ENCODE data around the gene TMEM258.

The TMEM258 gene

GRCh38 chr11:61757213-61757862, 35.1 kb downstream of the TMEM258 start:
- no peak for DNase-seq (ENCODE audit: low spot score)

DNA sequence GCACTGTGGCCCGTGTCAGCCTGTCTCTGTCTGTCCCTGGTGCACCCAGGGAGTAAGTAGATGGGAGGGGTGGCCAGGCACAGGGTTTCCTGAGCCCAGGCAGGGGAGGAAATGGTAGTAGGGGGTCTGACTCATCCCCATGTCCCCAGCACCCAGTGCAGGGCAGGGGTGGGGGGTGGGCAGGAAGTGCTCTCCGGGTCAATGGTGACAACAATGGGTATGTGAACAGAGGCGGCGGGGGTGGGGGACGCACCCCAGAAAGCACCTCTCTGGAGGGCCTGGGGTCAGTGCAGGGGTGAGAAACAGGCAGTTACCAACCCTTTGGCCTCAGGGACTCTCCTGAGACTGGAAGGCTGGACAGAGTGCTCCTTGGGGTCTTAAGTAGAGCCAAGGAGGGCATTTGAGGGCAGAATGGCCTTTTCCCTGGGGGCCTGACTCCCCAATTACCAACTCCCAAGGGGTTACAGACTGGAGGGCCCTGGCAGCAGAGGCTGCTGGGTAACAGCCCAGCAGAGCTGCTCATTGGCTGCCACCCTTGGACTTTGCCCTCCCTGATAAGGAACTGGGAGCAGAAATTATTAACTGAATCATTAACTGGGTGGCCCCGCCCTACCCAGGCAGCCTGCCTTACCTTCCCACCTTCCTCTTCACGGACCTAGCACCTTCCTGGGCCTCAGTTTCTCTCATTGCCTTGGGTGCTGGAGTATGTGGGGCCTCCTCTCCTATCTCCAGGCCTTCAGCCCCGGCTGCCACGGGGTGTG, 35.8 kb downstream of the TMEM258 start:
- peak; percentile 94 for DNase-seq (ENCODE audit: low spot score)

DNA sequence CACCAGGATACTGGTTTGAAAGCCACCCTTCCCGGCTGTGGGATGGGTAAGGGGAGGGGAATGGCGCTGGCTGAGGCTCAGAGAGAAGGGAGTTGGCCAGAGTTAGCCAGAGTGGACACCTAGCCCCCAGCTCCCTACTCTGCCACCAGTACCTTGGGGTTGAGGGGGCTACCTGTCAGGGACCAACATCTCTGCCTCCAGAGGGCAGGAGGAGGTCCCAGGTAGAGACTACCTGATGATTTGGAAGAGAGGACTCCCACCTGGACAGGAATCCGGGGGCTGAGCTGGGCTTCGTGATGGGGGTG, 36.3 kb downstream of the TMEM258 start:
- no peak for DNase-seq (ENCODE audit: low spot score)

GRCh38 chr11:61754534-61755482, 37.6 kb downstream of the TMEM258 start:
- DNase-seq (ENCODE audit: low spot score), result no peak

DNA sequence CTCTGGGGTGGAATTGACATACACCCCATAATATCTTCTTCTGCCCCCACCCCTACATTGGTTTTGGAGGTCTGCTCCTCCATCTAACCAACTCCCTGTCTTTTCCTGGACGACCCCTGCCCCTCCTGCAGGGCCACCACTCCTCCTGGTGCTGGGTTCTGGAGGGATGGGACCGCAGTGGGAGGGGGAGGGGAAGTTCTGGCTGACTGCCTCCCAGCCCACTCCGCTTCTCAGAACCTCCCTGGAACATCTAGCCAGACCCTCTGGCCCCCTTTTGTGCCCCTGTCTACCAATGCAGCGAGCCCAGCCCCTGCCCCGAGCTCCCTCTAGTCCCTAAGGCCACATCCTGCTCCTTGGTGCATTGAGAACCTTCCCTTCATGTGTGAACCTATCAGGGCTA, 38.7 kb downstream of the TMEM258 start:
- DNase-seq (ENCODE audit: low spot score), result no peak

DNA sequence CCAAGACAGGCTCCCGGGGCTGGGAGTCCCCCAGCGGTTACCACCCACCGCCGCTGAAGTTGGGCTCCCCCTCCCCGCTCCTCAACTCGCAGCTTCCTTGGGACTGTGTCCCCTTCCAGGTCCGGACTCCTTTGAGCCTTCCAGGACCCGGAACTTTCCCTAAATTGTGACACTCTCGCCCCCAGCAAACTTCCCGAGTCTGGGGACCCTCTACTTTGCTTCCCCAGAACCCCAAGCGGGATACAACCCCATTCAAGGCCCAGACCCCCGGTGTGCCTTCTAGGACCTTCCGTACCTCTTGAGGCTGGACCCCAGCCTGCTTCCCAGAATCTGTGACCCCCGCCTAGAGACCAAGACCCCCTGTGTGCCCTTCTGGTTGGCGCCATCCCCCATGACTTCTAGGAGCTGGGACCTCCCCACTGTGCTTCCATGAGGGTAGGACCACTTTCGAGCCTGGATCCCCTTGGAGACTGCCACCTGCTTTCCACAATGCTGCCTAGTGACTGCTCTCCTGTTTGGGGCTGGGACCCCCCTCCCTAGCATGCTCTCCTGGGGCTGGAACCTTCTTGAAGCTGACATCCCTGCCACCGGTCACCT, 39.4 kb downstream of the TMEM258 start:
- DNase-seq (ENCODE audit: low spot score), result no peak

GRCh38 chr11:61752117-61752924, 40.1 kb downstream of the TMEM258 start, which contains the start of gene MYRF:
Gene MYRF (plus strand): TSS chr11:61752636. CDS start chr11:61752745, 109 bp downstream.
- peak; percentile 68 for DNase-seq (ENCODE audit: low spot score)

GRCh38 chr11:61751384-61751783, 41.0 kb downstream of the TMEM258 start:
- DNase-seq (ENCODE audit: low spot score), result no peak

DNA sequence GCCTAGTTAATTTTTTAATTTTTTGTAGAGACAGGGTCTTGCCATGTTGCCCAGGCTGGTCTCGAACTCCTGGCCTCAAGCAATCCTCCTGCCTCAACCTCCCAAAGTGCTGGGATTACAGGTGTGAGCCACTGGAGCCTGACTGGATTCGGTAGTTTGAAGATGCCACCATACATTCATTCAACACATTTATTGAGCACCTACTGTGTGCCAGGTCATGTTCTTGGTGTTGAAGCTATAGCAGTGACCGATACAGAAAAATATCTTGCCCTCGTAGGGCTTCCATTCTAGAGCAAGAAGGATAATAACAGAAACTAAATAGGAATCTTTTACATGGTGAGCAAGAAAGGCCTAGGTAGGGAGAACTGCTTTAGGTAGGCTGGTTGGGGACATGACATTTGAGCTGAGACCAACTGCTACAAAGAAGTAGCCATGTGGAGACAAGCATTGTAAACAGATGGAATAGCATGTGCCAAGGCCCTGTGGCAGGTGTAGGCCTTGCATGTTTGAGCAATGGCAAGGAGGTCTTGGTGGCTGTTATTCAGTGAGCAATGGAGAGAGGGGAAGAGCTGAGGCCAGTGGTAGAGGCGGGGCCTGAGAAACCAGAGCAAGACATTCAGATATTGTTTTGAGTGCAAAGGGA, 41.6 kb downstream of the TMEM258 start:
- no peak for DNase-seq (ENCODE audit: low spot score)

DNA sequence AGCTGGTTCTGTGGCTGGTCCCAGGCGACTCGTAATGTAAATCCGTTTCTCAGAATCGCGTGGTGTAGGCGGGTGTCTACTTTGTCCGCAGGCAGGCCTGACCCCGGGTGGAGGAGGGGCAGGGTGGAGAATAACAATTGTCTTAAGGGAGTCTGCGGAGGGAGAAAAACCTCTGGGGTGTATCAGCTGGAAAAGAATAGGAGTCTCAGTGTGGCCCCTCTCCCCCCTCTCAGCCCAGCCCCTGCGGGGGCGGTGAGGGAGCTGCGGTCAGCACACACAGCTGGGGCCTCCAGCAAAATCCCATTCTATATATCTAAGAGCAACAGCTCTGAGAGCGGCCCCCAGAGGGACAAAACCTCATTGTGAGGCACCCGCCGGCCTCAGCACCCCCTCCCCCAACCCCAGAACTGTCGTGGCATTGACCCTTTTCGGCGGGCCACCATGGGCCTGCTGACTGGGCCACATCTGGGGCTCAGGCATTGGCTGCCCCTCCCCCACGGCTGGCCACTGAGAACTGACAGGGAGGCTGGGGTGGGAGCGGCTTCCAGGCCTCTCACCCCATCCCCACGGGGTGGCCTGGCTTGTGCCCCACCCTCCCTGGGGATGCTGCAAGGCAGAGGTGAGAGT, 42.7 kb downstream of the TMEM258 start:
- no peak for DNase-seq (ENCODE audit: low spot score)

DNA sequence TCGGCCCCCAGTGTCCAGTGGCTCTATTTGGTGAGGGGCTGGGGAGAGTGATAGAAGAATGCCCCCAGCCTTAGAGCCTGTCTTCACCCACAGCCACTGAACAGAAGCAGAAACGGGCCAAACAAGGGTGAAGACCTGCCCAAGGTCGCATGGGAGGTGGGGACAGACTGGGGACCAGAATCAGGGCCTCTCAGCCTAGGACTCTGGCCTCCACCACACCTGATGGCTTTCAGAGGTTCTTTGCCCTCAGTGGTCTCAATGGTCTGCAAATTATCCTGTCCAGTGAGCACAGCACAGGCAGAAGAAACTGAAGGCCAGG, 44.5 kb downstream of the TMEM258 start:
- no peak for DNase-seq (ENCODE audit: low spot score)

DNA sequence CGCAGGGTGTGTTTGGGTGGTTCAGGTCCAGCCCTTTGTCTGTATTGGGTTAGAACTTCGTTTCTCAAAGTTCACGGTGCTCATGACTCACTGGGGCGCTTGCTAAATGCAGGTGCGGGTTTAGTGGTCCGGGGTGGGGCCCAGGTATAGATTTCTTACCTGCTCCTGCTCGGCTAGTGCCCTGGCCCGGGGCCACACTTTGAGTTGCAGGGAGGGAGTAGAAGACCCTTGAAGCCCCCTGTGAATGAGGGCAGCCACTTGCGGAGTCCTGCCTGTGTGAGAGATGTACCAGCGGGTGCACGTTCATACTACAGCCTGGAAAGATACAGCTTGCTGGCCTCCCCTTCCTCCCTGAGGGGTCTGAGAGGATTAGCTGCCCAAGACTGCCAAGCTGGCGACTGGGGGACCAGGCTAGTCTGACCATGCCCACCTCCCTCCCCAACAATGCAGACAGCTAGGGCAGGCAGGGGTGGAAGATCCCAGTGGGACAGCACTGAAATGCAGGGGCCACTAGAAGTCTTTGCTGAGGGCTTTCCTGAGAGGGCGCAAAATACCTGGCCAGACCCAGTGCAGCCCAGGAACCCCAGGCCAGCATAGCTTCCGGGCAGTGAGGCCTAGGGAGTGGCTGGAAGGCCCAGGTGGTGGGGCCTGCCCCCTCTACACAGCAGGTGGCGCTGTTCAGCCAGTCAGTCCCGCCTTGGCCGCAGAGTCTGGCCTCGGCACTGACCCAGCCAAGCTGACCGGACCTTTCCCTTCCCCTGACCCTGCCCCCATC, 45.0 kb downstream of the TMEM258 start:
- peak; percentile 77 for DNase-seq (ENCODE audit: low spot score)

GRCh38 chr11:61746442-61747191, 45.8 kb downstream of the TMEM258 start:
- no peak for DNase-seq (ENCODE audit: low spot score)

DNA sequence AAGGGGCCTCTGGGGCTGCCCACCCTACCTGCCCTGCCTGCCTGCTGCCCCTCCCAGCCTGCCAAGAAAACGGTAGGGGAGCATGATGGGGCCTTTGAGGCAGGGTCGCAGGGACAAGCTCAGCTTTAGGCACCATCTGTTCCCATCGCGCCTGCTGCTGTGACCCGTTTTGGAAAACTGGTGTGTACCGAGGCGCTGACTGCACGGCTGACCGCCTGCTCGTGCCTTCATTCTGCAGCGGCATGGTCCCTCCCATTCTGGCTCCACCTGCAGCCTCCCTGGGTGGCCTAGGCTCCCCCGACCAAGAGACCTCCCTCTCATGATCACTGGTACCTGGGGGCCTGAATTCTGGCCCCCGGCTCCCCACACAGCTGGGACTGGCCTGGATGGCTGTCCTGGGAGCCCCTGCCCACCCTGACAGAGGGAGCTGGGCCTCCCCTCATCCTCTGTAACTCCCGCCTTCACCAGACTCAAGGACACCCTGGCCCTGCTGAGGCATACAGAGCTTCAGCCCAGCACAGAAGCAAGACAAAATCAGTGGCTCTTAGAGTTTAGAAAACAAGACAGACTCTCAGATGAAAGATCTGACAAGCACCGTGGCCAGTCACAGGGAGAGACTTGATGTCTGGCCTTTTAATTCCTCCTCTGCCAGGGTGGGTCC, 46.5 kb downstream of the TMEM258 start:
- no peak for DNase-seq (ENCODE audit: low spot score)

GRCh38 chr11:61744609-61745156, 47.7 kb downstream of the TMEM258 start:
- no peak for DNase-seq (ENCODE audit: low spot score)

GRCh38 chr11:61744181-61744580, 48.2 kb downstream of the TMEM258 start:
- no peak for DNase-seq (ENCODE audit: low spot score)

GRCh38 chr11:61743486-61744095, 48.8 kb downstream of the TMEM258 start:
- no peak for DNase-seq (ENCODE audit: low spot score)

- no peak for DNase-seq (ENCODE audit: low spot score)
These were observed 50.0 kb downstream of the TMEM258 start for GRCh38 chr11:61742391-61742790.

Measured in LoVo (cell line).